Memory B cell (primary cell): ENCODE results near the gene SLC22A23.

Experiments
- ATAC-seq: fragments of 150-1000 bp; cut with Tn5 transposase; 2 replicates; pipeline ENCODE4 v1.10.0; 2021; ENCODE audit warnings: low read depth, mild to moderate bottlenecking, moderate library complexity
- DNase-seq, 2 donors: peaks; one replicate each; pipeline ENCODE4 v3.0.0; 2022; ENCODE audit warnings: low spot score in 2 of 2
- H3K27ac Mint-ChIP-seq: one replicate; pipeline ENCODE4 v1.8.0; 2022; ENCODE audit warnings: mild to moderate bottlenecking, moderate library complexity, mixed read lengths
- H3K27me3 Mint-ChIP-seq: one replicate; pipeline ENCODE4 v1.8.0; 2022; ENCODE audit warnings: mixed read lengths
- H3K36me3 Mint-ChIP-seq: one replicate; pipeline ENCODE4 v1.8.0; 2022; ENCODE audit warnings: mild to moderate bottlenecking, mixed read lengths
- H3K4me1 Mint-ChIP-seq: one replicate; pipeline ENCODE4 v1.8.0; 2022; ENCODE audit warnings: mixed read lengths
- H3K4me3 Mint-ChIP-seq: one replicate; pipeline ENCODE4 v1.8.0; 2022; ENCODE audit warnings: mild to moderate bottlenecking, moderate library complexity, mixed read lengths
- H3K9me3 Mint-ChIP-seq: one replicate; pipeline ENCODE4 v1.8.0; 2022; ENCODE audit warnings: mixed read lengths

The SLC22A23 gene

DNA sequence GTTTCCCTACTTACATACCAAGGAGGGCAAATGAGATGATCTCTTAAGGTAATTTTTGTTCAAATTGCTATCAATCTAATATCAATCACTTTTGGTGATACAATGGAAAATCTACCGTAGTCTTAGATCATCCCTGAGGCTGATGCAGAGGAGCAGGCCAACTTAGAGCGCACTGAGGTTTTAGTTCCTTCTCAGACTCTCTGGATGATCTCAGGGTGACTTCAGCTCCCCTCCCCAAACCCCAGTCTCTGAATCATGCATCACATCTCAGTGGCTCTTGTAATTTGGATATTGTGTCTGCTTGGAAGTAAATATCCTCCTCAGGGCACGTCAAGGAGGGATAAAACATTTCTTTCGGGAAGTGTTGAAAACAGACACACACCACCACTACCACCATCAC, 235.3 kb downstream of the SLC22A23 start:
- no peak for ATAC-seq
- no peaks in the 10 kb centered on the region for H3K36me3 Mint-ChIP-seq
- H3K4me1 Mint-ChIP-seq: peaks cover 5% of the 10 kb centered on the region
- no peak overlapping the region for H3K27ac Mint-ChIP-seq
- H3K4me3 Mint-ChIP-seq: no peak overlapping the region
- DNase-seq: no peak
- peaks cover 17% of the 10 kb centered on the region for H3K27me3 Mint-ChIP-seq
- H3K9me3 Mint-ChIP-seq: peaks cover 5% of the 10 kb centered on the region

DNA sequence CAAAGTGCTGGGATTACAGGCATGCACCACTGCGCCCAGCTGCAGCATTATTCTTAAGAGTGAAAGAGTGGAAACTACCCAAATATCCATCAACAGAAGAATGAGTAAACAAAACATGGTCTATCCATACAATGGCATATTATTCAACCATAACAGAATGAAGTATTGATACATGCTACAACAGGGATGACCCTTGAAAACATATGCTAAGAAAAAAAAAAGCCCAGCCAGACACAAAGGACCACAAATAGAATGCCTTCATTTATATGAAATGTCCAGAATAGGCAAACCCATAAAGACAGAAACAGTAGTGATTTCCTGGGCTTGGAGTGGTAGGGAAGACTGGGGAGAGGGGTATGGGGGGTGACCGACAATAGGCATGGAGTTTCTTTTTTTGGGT, 236.5 kb downstream of the SLC22A23 start:
- Mint-ChIP-seq H3K9me3 (peaks cover 5% of the 10 kb centered on the region), H3K4me1 (peaks cover 4% of the 10 kb centered on the region), H3K27ac (no peak overlapping the region), H3K27me3 (peaks cover 24% of the 10 kb centered on the region), H3K36me3 (no peaks in the 10 kb centered on the region), H3K4me3 (no peak overlapping the region)
- DNase-seq: no peak
- ATAC-seq: no peak
